PC-3 (cell line): ENCODE data around the gene DIP2C. TPM values are rescaled to one million over a fixed set of nuclear protein-coding genes. Genes with fewer than 3 reads are reported as not detected.

ENCODE experiments used
- ATAC-seq: fragments of 200-7000 bp; cut with Tn5 transposase; 2 replicates; pipeline ENCODE4 v1.9.1; 2020; ENCODE audit warnings: mild to moderate bottlenecking, moderate library complexity
- BruUV-seq: library from RNA; stranded (reverse); fragments of 400-500 nt; replicated peaks from 2 replicates; lab custom pipeline; 2021; lab: Mats Ljungman, UMichigan
- CTCF ChIA-PET: fragments of 300-600 bp; sonication (Branson Sonifier 250); formaldehyde crosslinking; loops from one replicate; lab custom pipeline; 2022; ENCODE audit warnings: antibody characterized with exemption; lab: Charles Lee
- POLR2A ChIA-PET: fragments of 300-600 bp; sonication (Branson Sonifier 250); formaldehyde crosslinking; loops from one replicate; lab custom pipeline; 2022; ENCODE audit warnings: antibody characterized with exemption; ENCODE audit not compliant: unreplicated experiment; lab: Charles Lee
- DNase-seq: peaks from one replicate; pipeline ENCODE4 v3.0.0-alpha.2; 2015
- H2AFZ ChIP-seq: fragments of 300-600 bp; sonication (generic); 2 replicates; pipeline ENCODE4 v1.6.0; 2016; ENCODE audit warnings: antibody characterized with exemption, low read length
- H3F3A ChIP-seq: fragments of 300-600 bp; sonication (generic); one replicate; pipeline ENCODE4 v1.6.0; 2017; ENCODE audit warnings: antibody characterized with exemption, low read length, control low read depth, mild to moderate bottlenecking; ENCODE audit not compliant: unreplicated experiment
- H3K27ac ChIP-seq: fragments of 300-600 bp; sonication (generic); 2 replicates; pipeline ENCODE4 v1.5.1; 2016; ENCODE audit warnings: mild to moderate bottlenecking, low read length
- H3K27me3 ChIP-seq: fragments of 300-600 bp; sonication (generic); 2 replicates; pipeline ENCODE4 v1.6.1; 2016; ENCODE audit warnings: low read length, mixed read lengths
- H3K36me3 ChIP-seq: fragments of 300-600 bp; sonication (generic); 2 replicates; pipeline ENCODE4 v1.6.1; 2016; ENCODE audit warnings: low read depth, mixed run types, low read length, mixed read lengths
- H3K4me1 ChIP-seq: fragments of 300-600 bp; sonication (generic); 2 replicates; pipeline ENCODE4 v1.5.1; 2016; ENCODE audit warnings: low read length; ENCODE audit not compliant: insufficient read depth
- H3K4me2 ChIP-seq: fragments of 300-600 bp; sonication (generic); 2 replicates; pipeline ENCODE4 v1.6.0; 2016; ENCODE audit warnings: low read length
- H3K4me3 ChIP-seq: fragments of 300-600 bp; sonication (generic); 2 replicates; pipeline ENCODE4 v1.5.1; 2016; ENCODE audit warnings: mild to moderate bottlenecking, low read length, mixed read lengths
- H3K79me2 ChIP-seq: fragments of 300-600 bp; sonication (generic); 2 replicates; pipeline ENCODE4 v1.6.1; 2017; ENCODE audit warnings: low read length, mixed read lengths
- H3K9ac ChIP-seq: fragments of 300-600 bp; sonication (generic); 2 replicates; pipeline ENCODE4 v1.6.0; 2016; ENCODE audit warnings: mild to moderate bottlenecking, low read length
- H3K9me2 ChIP-seq: fragments of 300-600 bp; sonication (generic); replicated peaks from 2 replicates; pipeline ENCODE4 v1.6.1; 2016; ENCODE audit warnings: mixed run types, low read length, mixed read lengths
- H3K9me3 ChIP-seq: fragments of 300-600 bp; sonication (generic); 2 replicates; pipeline ENCODE4 v1.6.1; 2016; ENCODE audit warnings: low read length, mixed read lengths
- H4K20me1 ChIP-seq: fragments of 300-600 bp; sonication (generic); 2 replicates; pipeline ENCODE4 v1.6.1; 2016; ENCODE audit warnings: low read length, mixed read lengths
- CTCF ChIP-seq: fragments of 300-600 bp; sonication (generic); conservative IDR thresholded peaks from 2 replicates; pipeline ENCODE4 v1.5.1; 2017; ENCODE audit warnings: antibody characterized with exemption, low read depth, mild to moderate bottlenecking, low read length
- EZH2 ChIP-seq: fragments of 300-600 bp; sonication (generic); IDR thresholded peaks from one replicate; pipeline ENCODE4 v1.6.1; 2017; ENCODE audit warnings: antibody characterized with exemption, mild to moderate bottlenecking, low read length; ENCODE audit not compliant: unreplicated experiment
- EZH2phosphoT487 ChIP-seq: fragments of 300-600 bp; sonication (generic); IDR thresholded peaks from 2 replicates; pipeline ENCODE4 v1.6.1; 2018; ENCODE audit warnings: mild to moderate bottlenecking, antibody characterized with exemption, low read length, borderline replicate concordance
- intact Hi-C: fragments of 100-400 bp; cut with micrococcal nuclease; formaldehyde crosslinking; loops from 2 replicates; pipeline ENCODE4 v1.9.0; 2023
- total RNA-seq: library from RNA; depleted of rRNA; stranded (reverse); fragments of >200 nt; gene quantifications from 2 replicates; pipeline ENCODE4 v1.2.3, GENCODE V29; 2014

Gene DIP2C
- total RNA-seq, 1 experiment from 2014 or later = 3.1 TPM

GRCh38 chr10:677750-678661 lies 11.5 kb downstream of the DIP2C start:
- no peaks in the 10 kb centered on the region for H4K20me1 ChIP-seq
- H3K9me3 ChIP-seq = no peaks in the 10 kb centered on the region
- H3K27me3 ChIP-seq = no peaks in the 10 kb centered on the region
- H3K36me3 ChIP-seq = no peaks in the 10 kb centered on the region
- no peak overlapping the region for H3K4me2 ChIP-seq
- no peak overlapping the region for H3K9ac ChIP-seq
- CTCF ChIA-PET = no interaction called here
- no peak overlapping the region for H3K27ac ChIP-seq
- TF ChIP-seq CTCF (no peak), EZH2phosphoT487 (no peak), EZH2 (no peak)
- H3K4me3 ChIP-seq = no peak overlapping the region
- no peaks in the 10 kb centered on the region for H3K9me2 ChIP-seq
- POLR2A ChIA-PET = no interaction called here
- no peaks in the 10 kb centered on the region for H3F3A ChIP-seq
- H3K4me1 ChIP-seq = peaks cover 4% of the 10 kb centered on the region; the same call in 1 of the 2 replicates
- DNase-seq (no peak), ATAC-seq (no peak)
- H3K79me2 ChIP-seq = peaks cover 36% of the 10 kb centered on the region
- no TSS peak for BruUV-seq
- no peak overlapping the region for H2AFZ ChIP-seq
- intact Hi-C loops = no loop called here

DNA sequence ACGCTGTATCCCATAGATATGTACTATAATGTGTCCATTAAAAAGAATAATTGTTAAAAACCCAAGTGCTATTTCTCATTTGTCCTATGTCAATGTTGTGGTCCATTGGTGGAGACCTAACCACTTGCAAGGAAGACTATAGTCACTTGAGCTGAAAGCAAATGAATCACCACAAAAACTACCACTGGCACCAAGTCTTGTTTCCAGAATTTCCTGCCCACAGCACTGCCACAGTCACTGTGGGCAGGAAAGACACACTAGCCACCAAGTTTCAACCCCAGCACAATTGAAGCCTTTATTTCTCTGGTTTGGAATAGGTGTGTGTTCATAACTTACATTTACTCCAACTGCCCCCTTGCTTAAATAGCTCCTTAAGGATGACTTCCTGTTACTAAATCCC lies 12.4 kb downstream of the DIP2C start:
- Histone ChIP-seq H3K27me3 (no peaks in the 10 kb centered on the region), H2AFZ (no peak overlapping the region), H3K27ac (no peak overlapping the region), H4K20me1 (no peaks in the 10 kb centered on the region), H3K4me2 (no peak overlapping the region), H3K4me1 (no peaks in the 10 kb centered on the region), H3F3A (no peaks in the 10 kb centered on the region), H3K9ac (no peak overlapping the region), H3K9me2 (no peaks in the 10 kb centered on the region), H3K9me3 (no peaks in the 10 kb centered on the region), H3K4me3 (no peak overlapping the region), H3K36me3 (no peaks in the 10 kb centered on the region), H3K79me2 (peaks cover 27% of the 10 kb centered on the region)
- no TSS peak for BruUV-seq
- ChIA-PET POLR2A (no interaction called here), CTCF (no interaction called here)
- intact Hi-C loops = no loop called here
- ATAC-seq (no peak), DNase-seq (no peak)
- TF ChIP-seq EZH2phosphoT487 (no peak), CTCF (no peak), EZH2 (no peak)

GRCh38 chr10:676178-676577 lies 13.3 kb downstream of the DIP2C start:
- no peaks in the 10 kb centered on the region for H3K9me3 ChIP-seq
- H2AFZ ChIP-seq = no peak overlapping the region
- H3K4me3 ChIP-seq = no peak overlapping the region
- TF ChIP-seq EZH2 (no peak), EZH2phosphoT487 (no peak), CTCF (no peak)
- no TSS peak for BruUV-seq
- intact Hi-C loops = no loop called here
- peaks cover 18% of the 10 kb centered on the region; the same call in 1 of the 2 replicates for H3K79me2 ChIP-seq
- H3K9ac ChIP-seq = no peak overlapping the region
- ATAC-seq (no peak), DNase-seq (no peak)
- H3F3A ChIP-seq = no peaks in the 10 kb centered on the region
- POLR2A ChIA-PET = no interaction called here
- CTCF ChIA-PET = interaction anchor here (0.6 kb wide), 1 partner anchor 87 kb away, joined by 5 read pairs; no protein-coding TSS in a partner anchor
- no peaks in the 10 kb centered on the region for H3K9me2 ChIP-seq
- H3K27me3 ChIP-seq = no peaks in the 10 kb centered on the region
- no peak overlapping the region for H3K27ac ChIP-seq
- no peak overlapping the region for H3K4me2 ChIP-seq
- no peaks in the 10 kb centered on the region for H3K4me1 ChIP-seq
- no peaks in the 10 kb centered on the region for H3K36me3 ChIP-seq
- H4K20me1 ChIP-seq = no peaks in the 10 kb centered on the region
